ENCODE results near the gene TATDN3.
"Not testable (repeated sequence)": the region's sequence is repeated elsewhere in the genome, so short reads cannot be mapped to it uniquely, and the experiment has no call there.

The TATDN3 gene

DNA sequence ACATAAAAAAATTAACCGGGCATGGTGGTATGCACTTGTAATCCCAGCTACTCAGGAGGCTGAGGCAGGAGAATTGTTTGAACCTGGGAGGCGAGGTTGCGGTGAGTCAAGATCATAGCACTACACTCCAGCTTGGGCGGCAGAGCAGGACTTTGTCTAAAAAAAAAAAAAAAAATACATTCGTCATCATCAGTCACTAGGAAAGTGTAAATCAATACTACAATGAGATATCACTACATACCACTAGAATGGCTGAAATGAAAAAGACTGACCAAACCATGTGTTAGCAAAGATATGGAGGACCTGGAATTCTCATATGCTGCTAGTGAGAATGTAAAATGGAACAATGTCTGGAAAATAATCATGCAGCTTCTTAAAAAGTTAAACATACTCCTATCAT lies 46.5 kb downstream of the TATDN3 start:
- POLR2A ChIA-PET, result interaction anchor here (1.8 kb wide), 1 partner anchor 20 kb away, joined by 6 read pairs; the partner anchor contains the start of gene FLVCR1
- H3K27ac ChIP-seq (ENCODE audit: extremely low read depth, low read depth, low read length), result no peak overlapping the region
- CTCF ChIA-PET, result no interaction called here
- no peaks in the 10 kb centered on the region for H3K36me3 ChIP-seq (ENCODE audit: control insufficient read depth in 2 of 2, insufficient read depth in 1 of 2, low read length in 2 of 2)
- no peak for TF ChIP-seq PRDM1 (tag by site-specific recombination; IDR thresholded peaks at IDR 0.05)
- TF ChIP-seq, protein P1, sequence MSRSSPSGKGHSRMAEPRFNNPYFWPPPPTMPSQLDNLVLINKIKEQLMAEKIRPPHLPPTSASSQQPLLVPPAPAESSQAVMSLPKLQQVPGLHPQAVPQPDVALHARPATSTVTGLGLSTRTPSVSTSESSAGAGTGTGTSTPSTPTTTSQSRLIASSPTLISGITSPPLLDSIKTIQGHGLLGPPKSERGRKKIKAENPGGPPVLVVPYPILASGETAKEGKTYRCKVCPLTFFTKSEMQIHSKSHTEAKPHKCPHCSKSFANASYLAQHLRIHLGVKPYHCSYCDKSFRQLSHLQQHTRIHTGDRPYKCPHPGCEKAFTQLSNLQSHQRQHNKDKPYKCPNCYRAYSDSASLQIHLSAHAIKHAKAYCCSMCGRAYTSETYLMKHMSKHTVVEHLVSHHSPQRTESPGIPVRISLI (tag by site-specific recombination; IDR thresholded peaks at IDR 0.05), result 0 out of 2 replicates have a peak, but pooled peaks have one; percentile 12
- TF ChIP-seq GLI4 (tag by site-specific recombination; IDR thresholded peaks at IDR 0.05), result no peak
- no peak for TF ChIP-seq ZNF629 (tag by site-specific recombination; IDR thresholded peaks at IDR 0.05)
- no peak for TF ChIP-seq ZNF660 (tag by site-specific recombination; IDR thresholded peaks at IDR 0.05)
- TF ChIP-seq, protein P2, sequence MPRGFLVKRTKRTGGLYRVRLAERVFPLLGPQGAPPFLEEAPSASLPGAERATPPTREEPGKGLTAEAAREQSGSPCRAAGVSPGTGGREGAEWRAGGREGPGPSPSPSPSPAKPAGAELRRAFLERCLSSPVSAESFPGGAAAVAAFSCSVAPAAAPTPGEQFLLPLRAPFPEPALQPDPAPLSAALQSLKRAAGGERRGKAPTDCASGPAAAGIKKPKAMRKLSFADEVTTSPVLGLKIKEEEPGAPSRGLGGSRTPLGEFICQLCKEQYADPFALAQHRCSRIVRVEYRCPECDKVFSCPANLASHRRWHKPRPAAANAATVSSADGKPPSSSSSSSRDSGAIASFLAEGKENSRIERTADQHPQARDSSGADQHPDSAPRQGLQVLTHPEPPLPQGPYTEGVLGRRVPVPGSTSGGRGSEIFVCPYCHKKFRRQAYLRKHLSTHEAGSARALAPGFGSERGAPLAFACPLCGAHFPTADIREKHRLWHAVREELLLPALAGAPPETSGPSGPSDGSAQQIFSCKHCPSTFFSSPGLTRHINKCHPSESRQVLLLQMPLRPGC (tag by site-specific recombination; IDR thresholded peaks at IDR 0.05), result no peak
- no peak for TF ChIP-seq ZNF248 (tag by site-specific recombination; IDR thresholded peaks at IDR 0.05)
- TF ChIP-seq, protein P3, sequence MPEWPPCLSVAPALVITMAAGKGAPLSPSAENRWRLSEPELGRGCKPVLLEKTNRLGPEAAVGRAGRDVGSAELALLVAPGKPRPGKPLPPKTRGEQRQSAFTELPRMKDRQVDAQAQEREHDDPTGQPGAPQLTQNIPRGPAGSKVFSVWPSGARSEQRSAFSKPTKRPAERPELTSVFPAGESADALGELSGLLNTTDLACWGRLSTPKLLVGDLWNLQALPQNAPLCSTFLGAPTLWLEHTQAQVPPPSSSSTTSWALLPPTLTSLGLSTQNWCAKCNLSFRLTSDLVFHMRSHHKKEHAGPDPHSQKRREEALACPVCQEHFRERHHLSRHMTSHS (tag by site-specific recombination; IDR thresholded peaks at IDR 0.05), result no peak
- H3K9me3 ChIP-seq (ENCODE audit: control insufficient read depth, insufficient read depth, low read depth, low read length), result no peaks in the 10 kb centered on the region
- no peaks in the 10 kb centered on the region for H3K4me1 ChIP-seq (ENCODE audit: control insufficient read depth, insufficient read depth, low read length)
- no peak overlapping the region for H3K4me3 ChIP-seq (ENCODE audit: low read depth, low read length)

DNA sequence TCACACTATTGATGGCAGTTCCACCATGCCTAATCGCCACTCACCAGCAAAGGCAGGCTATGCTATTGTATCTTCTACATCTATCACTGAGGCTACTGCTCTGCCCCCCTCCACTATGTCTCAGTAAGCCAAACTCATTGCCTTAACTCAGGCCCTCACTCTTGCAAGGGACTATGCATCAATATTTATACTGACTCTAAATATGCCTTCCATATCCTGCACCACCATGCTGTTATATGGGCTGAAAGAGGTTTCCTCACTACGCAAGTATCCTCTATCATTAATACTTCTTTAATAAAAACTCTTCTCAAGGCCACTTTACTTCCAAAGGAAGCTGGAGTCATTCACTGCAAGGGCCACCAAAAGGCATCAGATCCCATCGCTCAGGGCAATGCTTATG lies 52.8 kb downstream of the TATDN3 start:
- H3K4me3 ChIP-seq (ENCODE audit: low read depth, low read length); H3K27ac ChIP-seq (ENCODE audit: extremely low read depth, low read depth, low read length); H3K36me3 ChIP-seq (ENCODE audit: control insufficient read depth in 2 of 2, insufficient read depth in 1 of 2, low read length in 2 of 2); H3K9me3 ChIP-seq (ENCODE audit: control insufficient read depth, insufficient read depth, low read depth, low read length); H3K4me1 ChIP-seq (ENCODE audit: control insufficient read depth, insufficient read depth, low read length): not testable (repeated sequence)
- POLR2A ChIA-PET, result interaction anchor here (1.3 kb wide), 1 partner anchor 13 kb away, joined by 5 read pairs; the partner anchor contains the start of gene FLVCR1
- peak; percentile 97 for TF ChIP-seq ZNF600 (tag by site-specific recombination; IDR thresholded peaks at IDR 0.05)
- CTCF ChIA-PET, result interaction anchor here (0.5 kb wide), 1 partner anchor 179 kb away, joined by 3 read pairs; no protein-coding TSS in a partner anchor

DNA sequence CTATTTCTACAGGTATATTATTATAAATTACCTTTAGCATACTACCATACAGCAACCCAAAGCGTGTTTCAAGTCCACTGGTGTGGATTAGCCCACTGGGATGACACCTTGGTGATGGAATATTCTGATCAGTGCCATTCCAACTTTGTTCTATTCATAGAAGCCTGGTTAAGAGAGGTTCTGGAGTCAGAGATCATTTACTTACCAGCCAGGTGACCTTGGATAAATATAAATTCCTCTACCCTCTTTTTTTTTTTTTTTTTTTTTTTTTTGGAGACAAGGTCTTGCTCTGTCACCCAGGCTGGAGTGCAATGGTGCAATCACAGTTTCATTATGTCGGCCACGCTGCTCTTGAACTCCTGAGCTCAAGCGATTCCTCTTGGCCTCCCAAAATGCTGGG lies 55.9 kb downstream of the TATDN3 start, which contains the start of gene SPATA45:
SPATA45 (minus strand) TSS at position 101 of the 400 bp plus-strand sequence. CDS start 11,500 bp downstream, outside the sequence.
- Histone ChIP-seq H3K4me3 (ENCODE audit: low read depth, low read length) (no peak within 1 kb of the TSS), H3K9me3 (ENCODE audit: control insufficient read depth, insufficient read depth, low read depth, low read length) (no peaks in the 10 kb centered on the region), H3K36me3 (ENCODE audit: control insufficient read depth in 2 of 2, insufficient read depth in 1 of 2, low read length in 2 of 2) (no peaks in the 10 kb centered on the region), H3K27ac (ENCODE audit: extremely low read depth, low read depth, low read length) (no peak within 1 kb of the TSS), H3K4me1 (ENCODE audit: control insufficient read depth, insufficient read depth, low read length) (no peaks in the 10 kb centered on the region)
- POLR2A ChIA-PET, result interaction anchor here (0.7 kb wide), 1 partner anchor 35 kb away, joined by 7 read pairs; no protein-coding TSS in a partner anchor
- no peak for TF ChIP-seq ZBTB48 (tag by site-specific recombination; IDR thresholded peaks at IDR 0.05)
- CTCF ChIA-PET, result interaction anchor here (0.6 to 1.2 kb wide), 2 partner anchors 10 to 1165 kb away, joined by 3 to 4 read pairs; partner anchors contain the start of gene FLVCR1

DNA sequence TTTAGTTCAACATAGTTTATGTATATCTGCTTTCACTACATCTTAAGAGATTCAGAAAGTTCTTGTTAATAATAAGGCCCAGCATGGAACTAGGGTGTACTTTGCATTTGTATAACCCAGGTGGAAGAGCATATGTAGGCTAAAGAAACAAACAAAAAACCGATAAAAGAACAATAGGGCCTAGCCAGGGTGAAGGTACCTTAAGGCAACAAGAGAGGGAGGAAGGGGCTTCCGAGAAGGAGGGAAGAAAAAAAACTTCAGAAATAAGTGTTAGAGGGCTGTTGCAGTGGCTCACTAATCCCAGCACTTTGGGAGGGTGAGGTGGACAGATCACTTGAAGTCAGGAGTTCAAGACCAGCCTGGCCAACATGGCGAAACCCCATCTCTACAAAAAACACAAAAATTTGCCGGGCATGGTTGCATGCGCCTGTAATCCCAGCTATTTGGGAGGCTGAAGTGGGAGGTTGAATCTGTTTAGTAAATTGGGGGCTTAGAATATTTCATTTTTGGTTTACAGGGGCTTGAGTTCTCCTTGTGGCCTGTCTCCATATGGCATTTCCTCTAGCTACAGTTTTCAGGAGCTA lies 60.5 kb downstream of the TATDN3 start:
- no peak overlapping the region for H3K27ac ChIP-seq (ENCODE audit: extremely low read depth, low read depth, low read length)
- no peaks in the 10 kb centered on the region for H3K9me3 ChIP-seq (ENCODE audit: control insufficient read depth, insufficient read depth, low read depth, low read length)
- no peak overlapping the region for H3K4me3 ChIP-seq (ENCODE audit: low read depth, low read length)
- H3K36me3 ChIP-seq (ENCODE audit: control insufficient read depth in 2 of 2, insufficient read depth in 1 of 2, low read length in 2 of 2), result no peaks in the 10 kb centered on the region; a peak in 1 of 3 replicates
- CTCF ChIA-PET, result no interaction called here
- H3K4me1 ChIP-seq (ENCODE audit: control insufficient read depth, insufficient read depth, low read length), result peaks cover 4% of the 10 kb centered on the region; the same call in 1 of the 2 replicates
- POLR2A ChIA-PET, result no interaction called here
- no peak for TF ChIP-seq SALL2 (tag by site-specific recombination; IDR thresholded peaks at IDR 0.05; ENCODE audit: borderline replicate concordance)
- TF ChIP-seq, protein P4, sequence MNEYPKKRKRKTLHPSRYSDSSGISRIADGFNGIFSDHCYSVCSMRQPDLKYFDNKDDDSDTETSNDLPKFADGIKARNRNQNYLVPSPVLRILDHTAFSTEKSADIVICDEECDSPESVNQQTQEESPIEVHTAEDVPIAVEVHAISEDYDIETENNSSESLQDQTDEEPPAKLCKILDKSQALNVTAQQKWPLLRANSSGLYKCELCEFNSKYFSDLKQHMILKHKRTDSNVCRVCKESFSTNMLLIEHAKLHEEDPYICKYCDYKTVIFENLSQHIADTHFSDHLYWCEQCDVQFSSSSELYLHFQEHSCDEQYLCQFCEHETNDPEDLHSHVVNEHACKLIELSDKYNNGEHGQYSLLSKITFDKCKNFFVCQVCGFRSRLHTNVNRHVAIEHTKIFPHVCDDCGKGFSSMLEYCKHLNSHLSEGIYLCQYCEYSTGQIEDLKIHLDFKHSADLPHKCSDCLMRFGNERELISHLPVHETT (tag by site-specific recombination; IDR thresholded peaks at IDR 0.05), result no peak
- TF ChIP-seq ZNF830 (tag by site-specific recombination; IDR thresholded peaks at IDR 0.05; ENCODE audit: low read depth), result no peak
- TF ChIP-seq ZNF548 (tag by site-specific recombination; IDR thresholded peaks at IDR 0.05), result no peak
- TF ChIP-seq GLIS1 (tag by site-specific recombination; IDR thresholded peaks at IDR 0.05), result no peak
- no peak for TF ChIP-seq ZSCAN23 (tag by site-specific recombination; IDR thresholded peaks at IDR 0.05)
- no peak for TF ChIP-seq ZNF623 (tag by site-specific recombination; IDR thresholded peaks at IDR 0.05)
- TF ChIP-seq EGR2 (tag by site-specific recombination; IDR thresholded peaks at IDR 0.05; ENCODE audit: low read depth), result no peak
- no peak for TF ChIP-seq ZNF169 (tag by site-specific recombination; IDR thresholded peaks at IDR 0.05)
- TF ChIP-seq, protein P5, sequence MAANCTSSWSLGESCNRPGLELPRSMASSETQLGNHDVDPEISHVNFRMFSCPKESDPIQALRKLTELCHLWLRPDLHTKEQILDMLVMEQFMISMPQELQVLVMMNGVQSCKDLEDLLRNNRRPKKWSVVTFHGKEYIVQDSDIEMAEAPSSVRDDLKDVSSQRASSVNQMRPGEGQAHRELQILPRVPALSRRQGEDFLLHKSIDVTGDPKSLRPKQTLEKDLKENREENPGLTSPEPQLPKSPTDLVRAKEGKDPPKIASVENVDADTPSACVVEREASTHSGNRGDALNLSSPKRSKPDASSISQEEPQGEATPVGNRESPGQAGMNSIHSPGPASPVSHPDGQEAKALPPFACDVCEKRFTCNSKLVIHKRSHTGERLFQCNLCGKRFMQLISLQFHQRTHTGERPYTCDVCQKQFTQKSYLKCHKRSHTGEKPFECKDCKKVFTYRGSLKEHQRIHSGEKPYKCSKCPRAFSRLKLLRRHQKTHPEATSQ (tag by site-specific recombination; IDR thresholded peaks at IDR 0.05), result no peak
- TF ChIP-seq SP3 (tag by site-specific recombination; IDR thresholded peaks at IDR 0.05), result no peak
- TF ChIP-seq ZNF175 (tag by site-specific recombination; IDR thresholded peaks at IDR 0.05), result no peak

Data from HEK293 (cell line).